Effector memory CD4-positive, alpha-beta T cell (primary cell): ENCODE measurements around the gene ZNF814.
A peak's percentile ranks its signal among the peaks of the same experiment; 100 is the strongest.
"Not testable (repeated sequence)": the region's sequence is repeated elsewhere in the genome, so short reads cannot be mapped to it uniquely, and the experiment has no call there.

Experiments used
- DNase-seq, 3 donors: peaks; one replicate each; pipeline ENCODE4 v3.0.0-alpha.2; 2020
- H3K27ac ChIP-seq: 2 replicates; pipeline ENCODE4 v1.7.0; 2013; ENCODE audit warnings: mild to moderate bottlenecking, low read length, moderate library complexity; ENCODE audit not compliant: insufficient read depth, poor library complexity, severe bottlenecking
- H3K27me3 ChIP-seq: replicated peaks from 2 replicates; pipeline ENCODE4 v1.7.0; 2013; ENCODE audit warnings: mild to moderate bottlenecking, low read length; ENCODE audit not compliant: insufficient read depth, control insufficient read depth, poor library complexity, severe bottlenecking
- H3K36me3 ChIP-seq: 2 replicates; pipeline ENCODE4 v1.7.0; 2013; ENCODE audit warnings: mild to moderate bottlenecking, low read length, moderate library complexity; ENCODE audit not compliant: control insufficient read depth, insufficient read depth
- H3K4me1 ChIP-seq: 2 replicates; pipeline ENCODE4 v1.7.0; 2013; ENCODE audit warnings: low read length, mild to moderate bottlenecking; ENCODE audit not compliant: control insufficient read depth, insufficient read depth, poor library complexity, severe bottlenecking
- H3K4me3 ChIP-seq: 2 replicates; pipeline ENCODE4 v1.7.0; 2013; ENCODE audit warnings: low read length, low read depth, mild to moderate bottlenecking; ENCODE audit not compliant: insufficient read depth, poor library complexity, severe bottlenecking
- H3K9me3 ChIP-seq: 2 replicates; pipeline ENCODE4 v1.7.0; 2013; ENCODE audit warnings: mild to moderate bottlenecking, low read length, moderate library complexity; ENCODE audit not compliant: control insufficient read depth
- total RNA-seq, 3 donors: gene quantifications; one replicate each; lab custom pipeline; 2026; lab: John Stamatoyannopoulos, UW

Gene ZNF814
- 14.5 to 26.5 (median 25.6) reads per million in 3 donors for total RNA-seq

- no peaks in the 10 kb centered on the region for H3K27me3 ChIP-seq
- H3K36me3 ChIP-seq = peaks cover 11% of the 10 kb centered on the region
- peak; percentile 59 to 67 (median 60) for DNase-seq
- peak within 1 kb of the TSS; percentile 56 for H3K27ac ChIP-seq
- peak within 1 kb of the TSS; percentile 72 for H3K4me3 ChIP-seq
- peaks cover 7% of the 10 kb centered on the region for H3K4me1 ChIP-seq
- no peaks in the 10 kb centered on the region for H3K9me3 ChIP-seq
Observed at GRCh38 chr19:57888560-57889231, at the start of gene ZNF814. TSS of gene ZNF814 (minus strand) at chr19:57889037. CDS start at chr19:57888802, 235 bp downstream.

GRCh38 chr19:57935731-57936130 is 46.9 kb upstream of the ZNF814 start:
- Histone ChIP-seq H3K36me3 (peaks cover 14% of the 10 kb centered on the region), H3K27ac (no peak overlapping the region), H3K4me3 (no peak overlapping the region), H3K4me1 (no peaks in the 10 kb centered on the region), H3K27me3 (no peaks in the 10 kb centered on the region), H3K9me3 (peaks cover 25% of the 10 kb centered on the region)
- no peak for DNase-seq

- peak; percentile 7 to 22 (median 12) for DNase-seq
- Histone ChIP-seq H3K27ac (peak within 1 kb of the TSS; percentile 47), H3K9me3 (peaks cover 28% of the 10 kb centered on the region), H3K4me3 (peak within 1 kb of the TSS; percentile 47), H3K27me3 (no peaks in the 10 kb centered on the region), H3K36me3 (peaks cover 8% of the 10 kb centered on the region), H3K4me1 (no peaks in the 10 kb centered on the region)
Observed at GRCh38 chr19:57934820-57935665, 46.2 kb upstream of the ZNF814 start, which contains the start of gene ZNF418. TSS of gene ZNF418 (minus strand) at chr19:57935402. CDS start at chr19:57933822, 1,580 bp downstream.

GRCh38 chr19:57927587-57927986 is 38.8 kb upstream of the ZNF814 start:
- DNase-seq = no peak
- Histone ChIP-seq H3K36me3 (no peaks in the 10 kb centered on the region), H3K4me3 (no peak overlapping the region), H3K27ac (no peak overlapping the region), H3K27me3 (no peaks in the 10 kb centered on the region), H3K9me3 (peaks cover 12% of the 10 kb centered on the region), H3K4me1 (no peaks in the 10 kb centered on the region)

- H3K36me3 ChIP-seq = not testable (repeated sequence)
Observed at GRCh38 chr19:57916168-57916995, 27.5 kb upstream of the ZNF814 start, which contains the start of gene ZNF417. TSS of gene ZNF417 (minus strand) at chr19:57916592. CDS start at chr19:57916411, 181 bp downstream.

GRCh38 chr19:57914531-57914930 is 25.7 kb upstream of the ZNF814 start:
- Histone ChIP-seq H3K4me1 (peaks cover 3% of the 10 kb centered on the region), H3K4me3 (no peak overlapping the region), H3K27me3 (no peaks in the 10 kb centered on the region)

More at GRCh38 chr19:57916168-57916995, 27.5 kb upstream of the ZNF814 start, which contains the start of gene ZNF417:
- peak; percentile 82 to 85 (median 83) for DNase-seq
- Histone ChIP-seq H3K27ac (peak within 1 kb of the TSS; percentile 85), H3K4me3 (peak within 1 kb of the TSS; percentile 81)
- not testable (repeated sequence) for H3K9me3 ChIP-seq, H3K27me3 ChIP-seq, H3K4me1 ChIP-seq

GRCh38 chr19:57907394-57907793 is 18.6 kb upstream of the ZNF814 start:
- peaks cover 24% of the 10 kb centered on the region for H3K36me3 ChIP-seq
- no peak overlapping the region for H3K4me3 ChIP-seq
- no peak for DNase-seq
- no peaks in the 10 kb centered on the region for H3K27me3 ChIP-seq
- H3K4me1 ChIP-seq = no peaks in the 10 kb centered on the region
- H3K27ac ChIP-seq = no peak overlapping the region
- H3K9me3 ChIP-seq = peaks cover 6% of the 10 kb centered on the region

More at GRCh38 chr19:57914531-57914930, 25.7 kb upstream of the ZNF814 start:
- no peak for DNase-seq
- H3K9me3 ChIP-seq = no peaks in the 10 kb centered on the region
- peaks cover 17% of the 10 kb centered on the region for H3K36me3 ChIP-seq
- no peak overlapping the region for H3K27ac ChIP-seq

- no peak overlapping the region for H3K4me3 ChIP-seq
- H3K27ac ChIP-seq = no peak overlapping the region
- peaks cover 11% of the 10 kb centered on the region for H3K36me3 ChIP-seq
- no peaks in the 10 kb centered on the region for H3K27me3 ChIP-seq
- peaks cover 6% of the 10 kb centered on the region for H3K9me3 ChIP-seq
- H3K4me1 ChIP-seq = no peaks in the 10 kb centered on the region
- DNase-seq = no peak
Observed at GRCh38 chr19:57905258-57905657, 16.4 kb upstream of the ZNF814 start.

- Histone ChIP-seq H3K36me3 (peaks cover 5% of the 10 kb centered on the region), H3K4me1 (no peaks in the 10 kb centered on the region), H3K9me3 (peaks cover 6% of the 10 kb centered on the region), H3K4me3 (no peak overlapping the region), H3K27ac (no peak overlapping the region), H3K27me3 (no peaks in the 10 kb centered on the region)
- DNase-seq = no peak
Observed at GRCh38 chr19:57903618-57904184, 14.9 kb upstream of the ZNF814 start.
